Hematopoietic multipotent progenitor cell treated with erythropoietin and hydrocortisone succinate and interleukin-3 and kit ligand, for 8 days (in vitro differentiated cells): ENCODE data around the gene HHATL.

Experiments used
- DNase-seq: peaks from one replicate; pipeline ENCODE4 v3.0.0-alpha.2; 2015

Gene HHATL

DNA sequence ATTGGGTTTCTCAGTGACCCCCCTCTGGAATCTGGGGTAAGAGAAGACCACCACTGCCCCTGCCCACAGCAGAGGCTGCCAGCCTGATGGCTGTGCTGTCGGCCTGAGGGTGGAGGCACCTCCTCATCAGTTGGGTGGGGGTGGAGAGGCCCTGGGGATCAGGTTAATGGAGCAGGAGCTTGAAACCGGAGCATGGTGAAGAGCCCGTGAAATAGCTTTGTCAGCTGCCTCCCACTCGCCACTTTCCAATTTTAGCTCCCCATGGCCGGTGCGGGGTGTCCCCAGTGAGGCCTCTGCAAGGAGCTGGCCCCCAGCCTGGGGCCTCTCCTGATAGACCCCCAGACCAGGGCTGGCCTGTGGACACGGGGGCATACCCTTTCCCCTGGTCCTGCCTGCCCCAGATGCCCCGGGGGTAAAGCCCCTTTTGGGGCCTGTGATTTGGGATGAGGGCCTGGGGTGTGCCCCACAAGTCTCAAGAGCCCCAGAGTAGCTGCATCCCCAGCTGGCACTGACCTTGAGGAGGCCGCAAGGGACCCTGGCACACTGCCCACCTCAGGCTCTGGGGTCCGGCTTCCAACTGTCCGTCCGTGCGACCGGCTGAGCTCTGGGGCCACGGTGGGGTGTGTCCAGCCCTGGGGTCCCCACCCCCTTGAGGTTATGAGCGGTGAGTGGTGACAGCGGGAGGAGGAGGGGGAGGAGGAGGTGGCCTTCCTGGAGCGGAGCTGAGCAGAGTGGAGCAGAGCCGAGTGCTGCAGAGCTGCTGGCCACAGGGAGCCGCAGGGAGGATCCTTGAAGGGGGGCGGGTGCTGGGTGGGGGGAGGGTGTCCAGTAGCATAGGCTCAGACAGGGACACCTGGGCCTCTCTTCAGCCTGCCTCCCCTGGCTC lies at the start of gene HHATL:
HHATL (minus strand) TSS at position 733 of the 886 bp plus-strand sequence. CDS start 1,972 bp downstream, outside the sequence.
- no peak for DNase-seq

GRCh38 chr3:42751609-42752008 lies 49.0 kb upstream of the HHATL start:
- DNase-seq, result no peak

DNA sequence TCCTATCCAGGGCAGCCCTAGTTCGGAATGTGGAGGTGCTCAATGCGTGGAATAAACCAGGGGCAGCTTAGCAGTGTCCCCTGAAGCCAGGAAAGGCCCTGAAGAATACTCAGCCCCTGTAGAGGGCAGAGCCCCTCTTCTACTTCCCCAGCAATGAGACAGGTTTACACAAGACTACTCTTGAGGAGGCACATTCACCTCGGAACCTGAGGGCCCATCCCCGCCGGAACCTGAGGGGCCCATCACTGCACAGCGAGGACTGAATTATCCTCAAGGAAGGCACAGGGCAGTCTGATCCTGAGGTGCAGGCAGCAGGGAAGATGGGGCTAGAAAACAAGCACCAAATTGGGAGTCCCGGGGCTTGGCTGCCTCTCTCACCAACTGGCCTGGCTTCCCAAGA lies 48.2 kb upstream of the HHATL start:
- no peak for DNase-seq

DNA sequence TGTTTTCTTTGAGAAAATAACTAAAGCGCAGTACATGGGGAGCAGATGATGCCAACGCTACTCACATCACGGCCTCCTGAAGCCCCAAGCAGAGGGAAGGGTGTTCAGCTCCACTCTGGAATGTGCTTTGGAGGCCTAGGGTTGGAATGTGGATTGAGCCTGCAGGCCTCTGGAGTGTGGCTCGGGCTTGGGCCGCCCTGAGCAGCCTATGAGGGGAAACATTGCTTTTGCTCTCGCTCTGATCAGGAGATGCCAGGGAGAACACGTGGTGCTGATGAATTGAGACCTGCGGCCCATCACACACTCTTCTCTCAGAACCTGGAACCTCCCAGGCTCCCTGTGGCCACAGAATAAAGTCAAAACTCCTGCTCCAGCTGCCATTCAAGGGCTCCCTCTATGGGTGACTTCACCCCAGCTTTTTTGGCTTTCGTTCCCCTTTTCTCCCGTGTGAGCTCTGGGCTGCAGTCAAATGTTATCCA lies 47.2 kb upstream of the HHATL start:
- DNase-seq, result peak; percentile 47

DNA sequence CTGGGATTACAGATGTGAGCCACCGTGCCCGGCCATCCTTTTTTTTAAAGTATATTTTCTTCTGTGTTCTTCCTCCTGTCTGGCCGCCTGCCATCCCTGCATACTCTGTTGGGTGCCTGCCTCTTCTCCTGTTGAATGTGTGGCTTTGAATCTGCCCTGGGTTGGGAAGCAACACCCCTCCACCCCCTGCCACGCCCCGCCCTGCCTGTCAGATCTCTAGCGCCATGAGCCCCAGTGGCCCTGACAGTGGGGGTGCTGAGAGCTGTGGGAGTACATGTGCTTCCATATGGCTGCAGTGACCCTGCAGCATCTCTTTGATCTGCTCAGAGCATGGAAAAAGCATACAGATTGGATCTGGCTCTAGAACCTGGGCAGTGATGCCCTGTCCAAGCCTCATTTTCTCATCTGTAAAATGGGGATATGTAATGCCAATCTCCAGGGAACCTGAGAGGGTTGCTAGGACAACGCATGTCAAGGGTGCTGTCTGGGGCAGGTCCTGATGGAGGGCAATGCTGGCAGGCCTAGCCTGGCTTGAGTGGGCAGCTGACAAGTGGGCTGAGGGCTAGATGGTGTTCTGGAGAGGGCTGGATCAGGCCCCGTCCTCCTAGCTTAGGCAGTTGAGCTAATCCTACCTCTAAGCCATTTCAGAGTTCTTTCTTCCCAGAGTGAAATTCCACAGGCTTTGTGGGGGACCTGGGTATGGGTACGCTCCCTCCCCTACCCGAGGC lies 46.6 kb upstream of the HHATL start:
- DNase-seq, result no peak

GRCh38 chr3:42747581-42747980 lies 45.0 kb upstream of the HHATL start:
- no peak for DNase-seq

GRCh38 chr3:42746455-42747450 lies 44.2 kb upstream of the HHATL start:
- no peak for DNase-seq

- DNase-seq, result no peak
Measured at GRCh38 chr3:42745776-42746454, 43.3 kb upstream of the HHATL start.

DNA sequence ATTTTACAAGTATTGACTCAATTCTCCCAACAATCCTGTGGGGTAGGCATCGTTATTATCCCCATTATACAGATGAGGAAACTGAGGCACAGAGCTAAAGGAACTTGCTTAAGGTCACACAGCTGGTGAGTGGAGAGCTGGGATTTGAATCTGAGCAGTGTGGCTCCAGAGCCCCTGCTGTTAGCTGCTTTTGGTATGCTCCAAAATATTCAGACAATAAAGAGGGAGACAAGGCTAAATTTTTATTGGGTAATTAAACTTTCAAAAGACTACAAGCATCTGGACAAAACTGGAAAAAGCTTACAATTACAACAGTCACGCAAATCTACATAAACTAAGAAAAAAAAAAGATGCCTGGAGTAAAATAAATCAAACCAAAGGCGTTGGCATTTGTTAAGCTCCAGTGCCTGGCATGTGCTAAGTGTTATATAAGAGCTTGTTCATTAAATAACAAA lies 42.7 kb upstream of the HHATL start:
- no peak for DNase-seq

GRCh38 chr3:42743204-42743995 lies 40.8 kb upstream of the HHATL start:
- DNase-seq, result no peak

- no peak for DNase-seq
Measured at GRCh38 chr3:42742688-42743087, 40.1 kb upstream of the HHATL start.

GRCh38 chr3:42742259-42742658 lies 39.7 kb upstream of the HHATL start:
- DNase-seq, result no peak

- DNase-seq, result no peak
Measured at GRCh38 chr3:42741796-42742195, 39.2 kb upstream of the HHATL start.

DNA sequence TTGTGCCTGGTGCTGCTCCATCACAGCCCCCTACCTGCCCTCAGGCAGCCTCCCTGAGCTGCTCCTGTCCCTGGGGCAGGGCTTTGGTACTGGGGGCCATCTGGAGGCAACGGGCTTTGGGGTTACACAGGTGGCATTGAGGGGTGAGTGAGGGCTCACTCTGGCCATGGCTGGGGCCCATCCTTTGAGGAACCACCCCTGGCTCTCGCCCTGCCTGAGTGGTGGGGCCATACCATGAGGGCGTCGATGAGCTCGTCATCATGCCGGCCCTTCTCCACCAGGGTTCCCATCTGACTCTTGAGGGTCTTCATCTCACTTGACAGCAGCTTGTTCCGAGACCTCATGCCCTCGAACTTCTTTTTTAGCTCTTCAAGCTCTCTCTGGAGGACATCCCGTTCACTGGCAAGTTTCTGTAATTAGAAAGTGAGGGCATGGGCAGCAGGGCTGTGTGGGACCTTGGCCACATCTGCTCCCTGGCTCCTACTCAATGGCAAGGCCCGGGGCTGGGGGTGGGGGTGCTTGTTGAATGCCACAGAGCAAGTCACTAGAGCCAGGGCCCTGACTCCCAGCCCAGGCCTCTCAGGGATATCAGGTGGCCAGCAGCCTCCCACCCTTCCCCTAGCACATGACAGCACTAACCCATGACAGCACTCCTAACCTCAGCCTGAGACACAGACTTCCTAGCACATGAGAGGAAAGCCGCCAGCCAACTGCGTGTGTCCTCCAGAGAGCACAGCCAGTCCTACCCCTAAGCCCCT lies 37.0 kb upstream of the HHATL start:
- no peak for DNase-seq

DNA sequence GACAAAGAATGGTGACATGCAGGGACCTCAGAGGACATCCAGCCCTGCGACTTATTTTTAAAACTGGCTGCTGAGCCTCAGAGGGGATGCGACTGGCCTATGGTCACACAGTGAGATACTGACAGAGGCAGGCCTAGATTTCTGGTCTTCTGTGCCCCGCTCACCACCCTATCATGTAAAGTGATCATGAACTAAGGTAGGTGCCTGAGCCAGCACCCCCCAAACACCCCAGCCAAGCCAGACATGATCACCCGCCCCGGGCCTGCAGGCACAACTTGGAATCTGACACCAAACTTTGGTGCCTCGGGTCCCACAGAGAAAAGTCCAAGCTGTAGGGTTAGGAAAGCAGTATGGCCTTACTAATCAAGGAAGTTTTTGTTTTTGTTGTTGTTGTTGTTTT lies 33.9 kb upstream of the HHATL start:
- DNase-seq, result no peak

GRCh38 chr3:42736081-42736480 lies 33.5 kb upstream of the HHATL start:
- no peak for DNase-seq

DNA sequence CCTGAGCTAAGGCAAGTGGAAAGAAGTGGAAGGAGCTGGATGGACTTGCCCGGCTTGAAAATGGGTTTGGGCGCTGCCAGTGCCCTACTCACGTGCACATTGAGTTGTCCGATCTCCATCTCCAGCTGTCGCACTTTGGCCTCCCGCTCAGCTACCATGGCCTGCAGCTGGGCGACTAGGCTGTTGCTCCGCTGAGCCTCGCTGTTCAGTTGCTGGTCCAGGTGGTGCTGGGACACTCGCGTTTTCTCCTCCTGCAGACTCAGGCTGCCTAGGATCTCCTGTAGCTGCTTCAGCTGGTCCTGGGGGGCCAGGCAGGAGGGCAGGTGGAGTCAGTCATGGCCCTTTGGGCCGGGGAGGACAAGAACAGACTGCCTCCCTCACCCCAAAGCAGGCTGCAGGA lies 33.0 kb upstream of the HHATL start:
- DNase-seq, result no peak

GRCh38 chr3:42735019-42735418 lies 32.4 kb upstream of the HHATL start:
- DNase-seq, result no peak

DNA sequence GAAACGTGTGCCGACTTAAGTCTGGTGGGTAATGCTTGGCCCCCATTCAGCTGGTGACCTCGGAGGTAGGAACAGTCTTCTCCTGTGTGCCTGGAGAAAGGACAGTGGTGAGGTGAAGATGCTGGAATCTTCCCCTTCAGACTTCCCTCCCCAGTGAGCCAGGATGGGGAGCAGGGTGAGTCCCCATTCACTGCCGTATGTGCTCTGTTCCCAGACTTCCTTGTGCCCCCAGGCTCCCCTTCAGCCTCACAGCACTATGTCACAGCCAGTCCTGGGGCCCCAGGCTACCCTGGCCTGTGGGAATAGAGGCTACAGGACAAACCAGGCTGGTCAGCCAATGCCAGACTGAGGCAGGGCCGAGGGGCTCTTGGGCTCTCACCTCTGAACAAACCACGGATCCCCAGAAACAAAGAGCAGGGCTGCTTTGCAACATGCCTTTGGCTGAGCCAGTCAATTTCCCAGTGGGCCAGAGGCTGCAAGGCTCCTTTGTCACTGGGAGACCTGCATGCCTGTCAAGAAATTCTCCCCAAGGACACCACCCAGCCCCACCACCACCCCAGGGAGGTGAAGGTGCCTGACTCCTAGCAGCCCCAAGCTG lies 31.8 kb upstream of the HHATL start:
- DNase-seq, result no peak
